ENCODE measurements around the gene PROP1. TPM values are rescaled to one million over a fixed set of nuclear protein-coding genes. Genes with fewer than 3 reads are reported as not detected.
"Not testable (repeated sequence)": the region's sequence is repeated elsewhere in the genome, so short reads cannot be mapped to it uniquely, and the experiment has no call there.

The PROP1 gene
- total RNA-seq (not detected), polyA plus RNA-seq (ENCODE audit: insufficient read length in 2 of 2) (not detected)
- long read RNA-seq, donor 1 = 0 reads
- long read RNA-seq, donor 2 = 0 reads
- long read RNA-seq, donor 3 = 0 reads
- long read RNA-seq, donor 4 = 0 reads

DNA sequence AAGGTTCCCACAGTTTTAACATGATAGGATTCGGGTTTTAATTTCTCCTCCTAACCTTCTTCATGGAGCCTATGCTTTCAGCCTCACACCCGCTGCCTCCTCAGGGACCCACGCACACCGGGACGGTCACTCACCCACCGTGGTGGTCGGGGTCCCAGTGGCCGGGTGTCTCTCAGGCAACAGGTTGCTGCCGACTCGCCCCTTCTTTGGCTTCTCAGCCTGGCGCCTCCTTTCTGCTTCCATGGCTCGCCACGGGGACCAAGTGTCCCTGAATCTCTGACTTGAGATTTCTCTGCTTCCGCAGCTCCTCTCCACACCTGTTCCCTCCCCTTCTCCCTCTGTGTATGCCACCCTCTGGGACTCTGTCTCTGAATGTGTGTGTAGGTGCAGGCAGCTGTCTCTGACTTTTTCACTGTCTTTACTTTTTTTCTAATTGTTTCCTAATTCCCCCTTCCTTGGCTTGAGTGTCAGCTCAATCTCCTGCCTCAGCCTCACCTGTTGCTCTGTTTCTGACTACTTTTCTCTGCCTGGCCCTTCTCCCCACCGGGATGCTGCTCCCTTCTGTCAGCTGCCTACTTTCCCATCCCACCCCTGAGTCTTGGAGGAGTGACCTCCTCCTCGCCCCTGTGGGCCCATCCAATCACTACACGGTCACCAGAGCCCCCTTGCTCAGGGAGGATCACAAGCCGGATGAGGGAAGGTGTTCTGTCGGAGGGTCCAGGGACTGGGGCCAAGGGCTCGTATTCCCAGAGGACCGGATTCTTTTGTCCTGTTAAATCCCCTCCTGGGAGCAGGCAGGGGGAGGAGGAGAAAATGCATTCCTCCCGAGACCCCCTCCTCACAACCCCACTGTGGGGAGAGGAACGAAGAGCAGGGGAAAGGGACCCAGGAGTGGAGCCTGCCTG is at the start of gene PROP1:
PROP1 (minus strand) TSS at position 552 of the 905 bp plus-strand sequence; CDS start at position 243, 309 bp downstream.
- Histone ChIP-seq H3K36me3 (ENCODE audit: control insufficient read depth, insufficient read depth, low read length) (no peaks in the 10 kb centered on the region), H3K4me1 (ENCODE audit: control insufficient read depth, insufficient read depth, low read length) (no peaks in the 10 kb centered on the region), H3K4me3 (ENCODE audit: low read depth, low read length) (no peak within 1 kb of the TSS), H3K9me3 (ENCODE audit: control insufficient read depth, insufficient read depth, low read length) (no peaks in the 10 kb centered on the region), H3K27me3 (ENCODE audit: control insufficient read depth, insufficient read depth, low read length) (peaks cover 23% of the 10 kb centered on the region), H3K27ac (ENCODE audit: low read depth, low read length) (no peak within 1 kb of the TSS)
- WGBS (ENCODE audit: insufficient coverage) = 75% methylated on average over 11 of the region's 23 CpGs
- no peak for DNase-seq (ENCODE audit: low read depth in 4 of 6, low spot score in 6 of 6)

DNA sequence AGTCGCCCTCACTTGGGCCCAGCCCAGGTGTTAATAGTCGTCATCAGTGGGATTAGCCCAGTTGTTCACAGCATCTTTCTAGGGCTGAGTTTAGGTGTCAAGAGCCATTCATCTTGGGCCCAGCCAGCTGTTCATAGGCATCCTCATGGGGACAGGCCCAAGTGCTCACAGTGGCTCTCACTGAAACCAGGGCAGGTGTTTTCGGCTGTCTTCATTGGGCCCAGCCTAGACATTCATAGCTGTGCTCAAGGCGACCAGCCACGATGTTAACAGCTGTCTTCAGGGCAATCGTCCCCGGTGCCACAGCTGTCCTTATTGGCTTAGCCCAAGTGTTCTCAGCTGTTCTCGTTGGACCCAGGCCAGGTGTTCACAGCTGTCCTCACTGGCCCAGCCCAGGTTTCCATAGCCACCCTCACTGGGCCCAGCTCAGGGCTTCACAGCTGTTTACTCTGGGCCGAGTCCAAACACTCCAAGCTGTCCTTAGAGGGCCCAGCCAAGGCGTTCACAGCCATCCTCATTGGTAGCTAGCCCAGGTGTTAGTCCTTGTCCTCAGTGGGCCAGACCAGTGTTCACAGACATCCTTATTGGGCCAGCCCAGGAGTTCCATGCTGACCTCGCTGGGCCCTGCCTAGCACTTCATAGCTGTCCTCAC is 23.5 kb upstream of the PROP1 start:
- not testable (repeated sequence) for H3K9me3 ChIP-seq (ENCODE audit: control insufficient read depth, insufficient read depth, low read length); H3K27ac ChIP-seq (ENCODE audit: low read depth, low read length); H3K4me3 ChIP-seq (ENCODE audit: low read depth, low read length); H3K36me3 ChIP-seq (ENCODE audit: control insufficient read depth, insufficient read depth, low read length); H3K4me1 ChIP-seq (ENCODE audit: control insufficient read depth, insufficient read depth, low read length); DNase-seq (ENCODE audit: low read depth in 4 of 6, low spot score in 6 of 6); H3K27me3 ChIP-seq (ENCODE audit: control insufficient read depth, insufficient read depth, low read length)
- WGBS (ENCODE audit: insufficient coverage) = no CpG with 5 or more reads among the region's 11 CpGs

DNA sequence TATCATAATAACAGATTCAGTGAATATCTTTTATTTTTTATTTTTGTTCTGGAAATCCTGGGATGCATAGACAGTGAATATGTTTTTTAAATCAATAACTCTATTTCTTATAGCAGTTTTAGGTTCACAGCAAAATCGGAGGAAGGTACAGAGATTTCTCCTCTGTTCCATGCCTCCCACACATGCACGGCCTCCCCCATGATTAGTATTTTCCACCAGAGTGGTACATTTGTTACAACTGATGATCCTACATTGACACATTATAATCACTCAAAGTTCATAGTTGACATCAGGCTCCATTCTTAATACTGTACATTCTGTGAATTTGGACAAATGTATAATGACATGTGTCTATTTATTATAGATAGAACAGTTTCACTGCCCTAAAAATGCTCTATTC is 16.7 kb upstream of the PROP1 start:
- H3K4me1 ChIP-seq (ENCODE audit: control insufficient read depth, insufficient read depth, low read length); H3K4me3 ChIP-seq (ENCODE audit: low read depth, low read length); H3K9me3 ChIP-seq (ENCODE audit: control insufficient read depth, insufficient read depth, low read length); H3K27ac ChIP-seq (ENCODE audit: low read depth, low read length); H3K36me3 ChIP-seq (ENCODE audit: control insufficient read depth, insufficient read depth, low read length); DNase-seq (ENCODE audit: low read depth in 4 of 6, low spot score in 6 of 6); H3K27me3 ChIP-seq (ENCODE audit: control insufficient read depth, insufficient read depth, low read length): not testable (repeated sequence)
- no CpG with 5 or more reads among the region's 2 CpGs for whole genome bisulfite sequencing (ENCODE audit: insufficient coverage)

DNA sequence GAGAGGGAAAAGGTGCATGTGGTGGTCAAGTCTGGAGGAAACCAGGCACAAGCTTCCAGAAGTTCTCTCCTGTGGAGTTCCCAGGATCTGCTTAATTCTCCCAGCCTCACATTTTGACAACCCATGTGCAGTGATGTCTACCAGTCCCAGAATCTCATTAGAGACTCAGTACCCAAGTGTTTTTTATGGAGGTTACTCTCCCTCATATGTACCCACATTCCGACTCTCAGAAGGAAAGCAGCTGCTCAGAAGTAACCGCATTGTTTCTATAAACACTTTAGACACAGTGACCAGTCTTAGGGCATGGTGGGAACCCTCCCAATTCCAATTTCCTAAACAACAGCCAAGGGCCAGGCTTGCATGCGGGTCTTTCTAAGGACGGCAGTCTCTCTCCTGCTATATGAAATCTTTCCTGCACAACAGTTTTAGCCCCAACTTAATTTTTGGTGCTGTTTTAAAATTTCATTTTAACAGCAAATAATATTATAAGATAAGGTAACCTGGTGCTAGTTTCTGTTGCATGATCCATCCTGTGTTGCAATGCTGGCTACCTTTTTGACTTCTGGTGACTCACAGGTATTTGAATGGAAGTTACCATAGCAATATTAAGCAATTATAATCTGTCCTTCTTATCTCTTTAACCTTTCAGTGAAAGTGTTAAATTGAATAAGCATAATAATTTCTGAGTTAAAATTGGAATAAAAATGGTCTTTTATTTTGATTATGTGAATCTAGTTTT is 15.9 kb upstream of the PROP1 start:
- WGBS (ENCODE audit: insufficient coverage) = no CpG with 5 or more reads among the region's 4 CpGs
- H3K4me3 ChIP-seq (ENCODE audit: low read depth, low read length); H3K4me1 ChIP-seq (ENCODE audit: control insufficient read depth, insufficient read depth, low read length); H3K27ac ChIP-seq (ENCODE audit: low read depth, low read length); H3K9me3 ChIP-seq (ENCODE audit: control insufficient read depth, insufficient read depth, low read length); DNase-seq (ENCODE audit: low read depth in 4 of 6, low spot score in 6 of 6); H3K36me3 ChIP-seq (ENCODE audit: control insufficient read depth, insufficient read depth, low read length); H3K27me3 ChIP-seq (ENCODE audit: control insufficient read depth, insufficient read depth, low read length): not testable (repeated sequence)

DNA sequence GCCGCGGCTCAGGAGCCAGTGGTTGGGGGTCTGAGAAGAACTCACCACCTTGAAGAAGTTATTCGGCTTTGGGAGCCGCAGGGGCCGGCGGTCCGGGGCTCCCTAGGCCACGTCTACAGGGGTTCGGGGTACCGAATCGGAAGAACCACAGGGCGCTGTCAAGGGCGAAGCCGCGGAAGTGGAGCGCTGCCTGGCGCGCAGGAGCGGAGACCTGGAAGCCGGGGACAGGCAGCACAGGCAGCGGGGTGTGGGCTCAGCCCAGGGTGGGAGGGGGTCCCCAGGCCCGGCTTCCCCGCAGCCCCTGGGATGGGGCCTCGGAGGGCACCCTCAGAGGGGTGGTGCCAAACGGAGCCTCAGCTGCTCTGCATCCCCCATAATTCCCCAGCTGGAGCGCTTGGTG is 11.2 kb upstream of the PROP1 start:
- not testable (repeated sequence) for H3K4me3 ChIP-seq (ENCODE audit: low read depth, low read length); DNase-seq (ENCODE audit: low read depth in 4 of 6, low spot score in 6 of 6)
- WGBS (ENCODE audit: insufficient coverage) = no CpG with 5 or more reads among the region's 26 CpGs

DNA sequence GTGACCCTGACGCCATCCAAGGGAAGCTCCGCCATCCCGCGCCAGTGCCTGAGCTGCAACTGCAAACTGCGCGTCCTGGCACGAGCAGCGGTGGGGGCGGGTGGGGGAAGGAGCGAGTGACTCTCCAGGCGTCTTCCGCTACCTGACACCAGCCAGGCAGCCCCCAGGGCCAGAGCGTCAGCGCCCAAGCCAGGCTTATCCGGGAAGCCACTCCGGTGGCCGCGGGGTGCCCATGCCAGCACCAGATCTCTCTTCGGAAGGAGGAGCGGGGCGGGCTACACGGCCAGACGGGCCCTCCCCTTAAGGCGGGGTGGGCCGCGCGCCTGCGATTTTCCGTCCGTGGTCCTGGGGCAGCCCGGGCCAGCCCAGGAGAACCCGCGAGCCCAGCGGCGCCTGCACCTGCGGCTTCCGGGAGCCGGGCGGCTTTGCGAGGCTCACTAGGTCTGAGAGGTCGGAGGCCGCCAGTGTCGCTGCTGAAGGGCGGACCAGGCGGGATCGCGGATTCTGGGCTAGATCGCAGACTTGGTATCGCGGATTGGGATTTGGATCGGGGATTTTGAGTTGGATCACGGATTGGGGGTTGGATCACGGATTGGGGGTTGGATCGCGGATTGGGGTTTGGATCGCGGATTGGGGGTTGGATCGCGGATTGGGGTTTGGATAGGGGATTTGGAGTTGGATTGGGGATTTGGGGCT is 10.6 kb upstream of the PROP1 start:
- not testable (repeated sequence) for H3K4me1 ChIP-seq (ENCODE audit: control insufficient read depth, insufficient read depth, low read length); H3K9me3 ChIP-seq (ENCODE audit: control insufficient read depth, insufficient read depth, low read length); H3K36me3 ChIP-seq (ENCODE audit: control insufficient read depth, insufficient read depth, low read length); H3K27me3 ChIP-seq (ENCODE audit: control insufficient read depth, insufficient read depth, low read length); H3K27ac ChIP-seq (ENCODE audit: low read depth, low read length); H3K4me3 ChIP-seq (ENCODE audit: low read depth, low read length)
- DNase-seq (ENCODE audit: low read depth in 4 of 6, low spot score in 6 of 6) = peak in 1 of 6 donors; percentile 57
- WGBS (ENCODE audit: insufficient coverage) = 19% methylated on average over 7 of the region's 59 CpGs

More for the DNA sequence above, 11.2 kb upstream of the PROP1 start:
- not testable (repeated sequence) for H3K4me1 ChIP-seq (ENCODE audit: control insufficient read depth, insufficient read depth, low read length); H3K27ac ChIP-seq (ENCODE audit: low read depth, low read length); H3K27me3 ChIP-seq (ENCODE audit: control insufficient read depth, insufficient read depth, low read length); H3K9me3 ChIP-seq (ENCODE audit: control insufficient read depth, insufficient read depth, low read length); H3K36me3 ChIP-seq (ENCODE audit: control insufficient read depth, insufficient read depth, low read length)

DNA sequence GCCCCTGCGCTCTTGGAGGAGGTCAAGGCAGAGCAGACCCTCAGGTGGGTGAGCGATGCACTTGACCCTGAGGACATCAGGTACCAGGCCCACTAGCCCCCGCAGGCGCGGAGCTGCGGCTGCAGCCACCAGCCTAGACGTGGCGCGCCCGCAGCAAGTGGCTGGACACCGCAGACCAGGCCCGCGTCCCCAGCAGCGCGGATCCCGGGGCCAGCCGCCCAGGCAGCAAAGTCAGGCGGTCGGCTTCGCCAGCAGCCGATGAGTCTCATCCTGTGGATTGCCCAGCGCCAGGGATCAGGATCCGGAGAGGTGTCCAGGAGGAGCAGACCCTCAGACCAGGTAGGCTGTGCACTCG is 10.1 kb upstream of the PROP1 start:
- not testable (repeated sequence) for DNase-seq (ENCODE audit: low read depth in 4 of 6, low spot score in 6 of 6); H3K36me3 ChIP-seq (ENCODE audit: control insufficient read depth, insufficient read depth, low read length); H3K27me3 ChIP-seq (ENCODE audit: control insufficient read depth, insufficient read depth, low read length); H3K4me1 ChIP-seq (ENCODE audit: control insufficient read depth, insufficient read depth, low read length); H3K9me3 ChIP-seq (ENCODE audit: control insufficient read depth, insufficient read depth, low read length); H3K4me3 ChIP-seq (ENCODE audit: low read depth, low read length); H3K27ac ChIP-seq (ENCODE audit: low read depth, low read length)
- no CpG with 5 or more reads among the region's 24 CpGs for WGBS (ENCODE audit: insufficient coverage)

DNA sequence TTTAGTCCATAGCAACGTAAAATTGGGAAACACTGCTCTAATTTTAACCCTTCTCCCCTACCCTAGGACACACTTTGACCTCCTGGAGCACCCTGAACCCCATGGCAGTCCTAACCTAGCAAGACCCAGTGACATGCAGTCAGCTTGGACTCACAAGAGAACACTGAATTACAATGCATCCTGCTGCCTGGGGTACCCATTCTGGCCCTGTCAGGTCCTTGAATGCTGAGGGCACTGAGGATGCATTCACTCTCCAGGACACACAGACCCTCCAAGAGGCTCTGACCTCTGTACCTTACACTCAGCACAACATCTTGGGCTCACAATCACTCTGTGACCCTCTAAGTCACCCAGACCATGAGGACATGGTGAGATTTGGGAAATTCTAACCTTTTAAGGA is 1.8 kb upstream of the PROP1 start:
- no peak for DNase-seq (ENCODE audit: low read depth in 4 of 6, low spot score in 6 of 6)
- 71% methylated on average over 1 of the region's 1 CpG for WGBS (ENCODE audit: insufficient coverage)
- H3K27me3 ChIP-seq (ENCODE audit: control insufficient read depth, insufficient read depth, low read length) = peaks cover 26% of the 10 kb centered on the region

DNA sequence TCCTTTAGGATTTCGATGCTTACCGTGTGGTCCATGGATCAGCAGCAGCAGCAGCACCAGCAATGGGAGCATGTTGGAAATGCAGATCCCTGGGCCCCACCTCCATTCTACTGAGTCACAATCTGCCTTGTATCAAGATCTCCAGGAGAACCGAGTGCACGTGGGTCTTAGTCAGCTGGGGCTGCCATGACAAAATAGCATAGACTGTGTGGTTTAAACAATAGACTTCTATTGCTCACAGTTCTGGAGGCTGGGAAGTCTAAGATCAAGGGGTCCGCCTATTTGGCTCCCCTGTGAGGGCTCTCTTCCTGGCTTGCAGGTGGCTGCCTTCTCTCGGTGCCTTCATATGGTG is 1.3 kb upstream of the PROP1 start:
- no peaks in the 10 kb centered on the region for H3K4me1 ChIP-seq (ENCODE audit: control insufficient read depth, insufficient read depth, low read length)
- H3K36me3 ChIP-seq (ENCODE audit: control insufficient read depth, insufficient read depth, low read length) = no peaks in the 10 kb centered on the region
- WGBS (ENCODE audit: insufficient coverage) = 77% methylated on average over 5 of the region's 6 CpGs
- peaks cover 26% of the 10 kb centered on the region for H3K27me3 ChIP-seq (ENCODE audit: control insufficient read depth, insufficient read depth, low read length)
- H3K27ac ChIP-seq (ENCODE audit: low read depth, low read length) = no peak overlapping the region
- DNase-seq (ENCODE audit: low read depth in 4 of 6, low spot score in 6 of 6) = no peak
- no peaks in the 10 kb centered on the region for H3K9me3 ChIP-seq (ENCODE audit: control insufficient read depth, insufficient read depth, low read length)
- H3K4me3 ChIP-seq (ENCODE audit: low read depth, low read length) = no peak overlapping the region

More for the DNA sequence above, 1.8 kb upstream of the PROP1 start:
- Histone ChIP-seq H3K4me3 (ENCODE audit: low read depth, low read length) (no peak overlapping the region), H3K9me3 (ENCODE audit: control insufficient read depth, insufficient read depth, low read length) (no peaks in the 10 kb centered on the region), H3K36me3 (ENCODE audit: control insufficient read depth, insufficient read depth, low read length) (no peaks in the 10 kb centered on the region), H3K27ac (ENCODE audit: low read depth, low read length) (no peak overlapping the region), H3K4me1 (ENCODE audit: control insufficient read depth, insufficient read depth, low read length) (no peaks in the 10 kb centered on the region)
